ENCODE measurements around the gene CCDC152. TPM values are rescaled to one million over a fixed set of nuclear protein-coding genes. Genes with fewer than 3 reads are reported as not detected.

Gene CCDC152
- total RNA-seq, 4 donors from 2014 or later = 0.40 to 0.66 (median 0.47) TPM

DNA sequence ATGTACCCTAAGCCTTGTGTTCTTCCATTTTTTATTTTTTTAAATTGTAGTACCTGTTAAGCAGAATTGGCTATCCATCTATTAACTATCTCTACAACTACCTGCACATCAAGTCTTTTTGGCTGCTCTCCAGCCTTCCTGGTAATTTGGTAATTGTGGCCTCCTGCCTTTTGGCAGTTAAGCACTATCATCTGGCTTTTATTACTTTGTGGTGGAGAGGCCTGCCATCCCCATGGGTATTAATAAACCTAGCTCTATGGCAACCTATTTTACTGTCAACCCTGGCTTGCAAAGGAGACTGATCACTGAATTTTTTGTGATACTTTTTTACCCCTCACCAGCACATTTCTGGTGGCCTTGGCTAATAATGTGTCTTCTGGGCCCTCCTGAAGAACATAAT lies 34.5 kb downstream of the CCDC152 start:
- no peak for DNase-seq (ENCODE audit: extremely low spot score)
- TF ChIP-seq, protein P1, sequence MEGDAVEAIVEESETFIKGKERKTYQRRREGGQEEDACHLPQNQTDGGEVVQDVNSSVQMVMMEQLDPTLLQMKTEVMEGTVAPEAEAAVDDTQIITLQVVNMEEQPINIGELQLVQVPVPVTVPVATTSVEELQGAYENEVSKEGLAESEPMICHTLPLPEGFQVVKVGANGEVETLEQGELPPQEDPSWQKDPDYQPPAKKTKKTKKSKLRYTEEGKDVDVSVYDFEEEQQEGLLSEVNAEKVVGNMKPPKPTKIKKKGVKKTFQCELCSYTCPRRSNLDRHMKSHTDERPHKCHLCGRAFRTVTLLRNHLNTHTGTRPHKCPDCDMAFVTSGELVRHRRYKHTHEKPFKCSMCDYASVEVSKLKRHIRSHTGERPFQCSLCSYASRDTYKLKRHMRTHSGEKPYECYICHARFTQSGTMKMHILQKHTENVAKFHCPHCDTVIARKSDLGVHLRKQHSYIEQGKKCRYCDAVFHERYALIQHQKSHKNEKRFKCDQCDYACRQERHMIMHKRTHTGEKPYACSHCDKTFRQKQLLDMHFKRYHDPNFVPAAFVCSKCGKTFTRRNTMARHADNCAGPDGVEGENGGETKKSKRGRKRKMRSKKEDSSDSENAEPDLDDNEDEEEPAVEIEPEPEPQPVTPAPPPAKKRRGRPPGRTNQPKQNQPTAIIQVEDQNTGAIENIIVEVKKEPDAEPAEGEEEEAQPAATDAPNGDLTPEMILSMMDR (IDR thresholded peaks at IDR 0.05) = no peak
- no peak for TF ChIP-seq EP300 (IDR thresholded peaks at IDR 0.05)
- TF ChIP-seq POLR2A (IDR thresholded peaks at IDR 0.05; ENCODE audit: low read depth) = no peak
- no peak for TF ChIP-seq POLR2AphosphoS5 (IDR thresholded peaks at IDR 0.05)
- H3K27me3 ChIP-seq = no peaks in the 10 kb centered on the region
- H3K4me3 ChIP-seq = no peak overlapping the region
- intact Hi-C loops (cut with DNase I) = no loop called here
- H3K36me3 ChIP-seq = no peaks in the 10 kb centered on the region
- H3K4me1 ChIP-seq = no peaks in the 10 kb centered on the region
- no peak overlapping the region for H3K27ac ChIP-seq (replicated peaks in 1 of 4)
- H3K9me3 ChIP-seq = peaks cover 0 to 33% (median 16%) of the 10 kb centered on the region in 4 donors

DNA sequence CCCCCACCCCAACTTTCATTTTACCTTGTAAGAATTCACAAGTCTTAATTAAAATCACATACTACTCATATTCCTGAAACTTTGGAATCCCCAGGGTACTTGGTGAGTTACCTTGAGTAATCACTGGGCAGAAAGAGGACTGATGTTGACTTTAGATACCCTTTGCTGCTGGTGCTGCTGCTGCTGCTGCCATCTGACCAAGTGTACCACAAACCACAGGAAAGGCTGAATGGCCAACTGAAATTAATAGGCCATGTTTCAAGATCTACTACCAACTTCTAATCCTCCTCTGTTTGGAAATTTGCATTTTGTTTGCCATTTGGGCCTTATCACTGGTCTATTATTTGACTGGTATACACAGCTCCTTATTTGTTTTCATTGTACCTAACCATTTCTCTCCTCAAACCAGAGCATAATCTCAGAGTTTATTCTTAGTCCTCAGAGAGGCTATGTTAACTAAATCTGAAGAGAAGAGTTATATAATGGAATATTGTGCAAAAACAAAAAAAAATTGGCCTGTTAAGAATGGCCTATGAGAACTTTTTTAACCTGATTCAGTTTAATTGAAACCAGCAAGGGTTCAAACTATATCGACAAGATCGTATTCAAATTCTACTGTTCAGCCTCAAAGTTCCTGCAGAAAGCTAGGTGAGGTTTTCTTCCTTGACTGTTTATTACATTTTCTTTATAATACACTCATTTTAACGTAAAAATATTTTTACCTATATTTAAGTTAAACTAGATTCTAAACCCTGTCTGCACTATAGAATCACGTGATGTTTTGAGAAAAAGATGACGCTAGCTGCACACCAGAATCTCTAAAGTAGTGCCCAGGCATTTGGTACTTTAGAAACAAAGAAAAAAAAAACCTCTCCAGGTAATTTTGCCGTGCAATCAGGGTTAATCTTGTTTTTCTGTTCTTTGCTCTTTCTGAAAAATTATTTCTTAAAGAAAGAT lies 41.9 kb downstream of the CCDC152 start:
- Histone ChIP-seq H3K4me1 (no peaks in the 10 kb centered on the region), H3K36me3 (peaks cover 0 to 41% (median 20%) of the 10 kb centered on the region in 4 donors), H3K9me3 (peaks cover 0 to 8% (median 0%) of the 10 kb centered on the region in 4 donors), H3K27ac (replicated peaks in 1 of 4) (no peak overlapping the region), H3K4me3 (no peak overlapping the region), H3K27me3 (no peaks in the 10 kb centered on the region)
- TF ChIP-seq POLR2AphosphoS5 (IDR thresholded peaks at IDR 0.05) = no peak
- TF ChIP-seq, protein P1 (IDR thresholded peaks at IDR 0.05) = no peak
- TF ChIP-seq EP300 (IDR thresholded peaks at IDR 0.05) = no peak
- intact Hi-C loops (cut with DNase I) = no loop called here
- WGBS = 95% methylated on average over 6 of the region's 6 CpGs
- DNase-seq (ENCODE audit: extremely low spot score) = no peak

DNA sequence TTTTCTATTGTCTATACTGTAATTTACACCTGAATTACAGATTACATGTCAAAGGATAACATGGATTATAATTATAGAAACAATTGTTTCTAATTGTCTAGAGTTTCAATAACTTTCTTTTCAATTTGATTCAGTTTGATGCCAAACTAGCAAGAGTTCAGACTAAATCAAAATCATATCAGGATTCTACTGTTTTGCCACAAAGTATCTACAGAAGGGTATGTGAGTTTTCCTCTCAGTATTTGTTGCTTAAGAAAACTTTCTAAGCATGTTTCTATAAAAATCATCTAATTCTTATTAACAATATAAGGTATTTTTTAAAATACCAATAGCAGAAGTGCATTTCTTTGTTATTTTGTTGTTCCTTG lies 42.6 kb downstream of the CCDC152 start:
- Histone ChIP-seq H3K27me3 (no peaks in the 10 kb centered on the region), H3K4me1 (no peaks in the 10 kb centered on the region), H3K36me3 (peaks cover 0 to 47% (median 24%) of the 10 kb centered on the region in 4 donors), H3K9me3 (peaks cover 0 to 6% (median 0%) of the 10 kb centered on the region in 4 donors), H3K4me3 (no peak overlapping the region), H3K27ac (replicated peaks in 1 of 4) (no peak overlapping the region)
- TF ChIP-seq EP300 (IDR thresholded peaks at IDR 0.05) = no peak
- TF ChIP-seq POLR2AphosphoS5 (IDR thresholded peaks at IDR 0.05) = no peak
- TF ChIP-seq POLR2A (IDR thresholded peaks at IDR 0.05; ENCODE audit: low read depth) = no peak
- TF ChIP-seq, protein P1 (IDR thresholded peaks at IDR 0.05) = no peak
- DNase-seq (ENCODE audit: extremely low spot score) = no peak
- intact Hi-C loops (cut with DNase I) = no loop called here

DNA sequence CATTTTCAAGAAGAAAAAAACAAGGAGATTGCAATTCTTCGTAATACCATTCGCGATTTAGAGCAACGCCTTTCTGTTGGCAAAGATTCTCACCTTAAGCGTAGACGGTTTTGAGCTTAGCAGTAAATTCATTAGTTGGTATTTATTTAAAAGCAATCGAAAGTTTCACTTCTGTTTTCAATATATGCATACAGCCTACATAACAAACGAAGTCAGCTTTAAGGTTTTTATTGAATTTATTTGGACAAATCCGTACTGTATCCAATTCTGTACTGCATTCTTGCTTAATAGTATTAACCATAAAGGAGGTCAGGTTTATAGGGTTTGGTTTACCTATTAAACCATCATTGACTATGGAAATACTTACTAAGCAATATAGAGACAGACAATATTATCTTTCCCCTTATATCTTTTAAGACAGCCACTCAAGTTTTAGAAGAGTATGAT lies 43.1 kb downstream of the CCDC152 start:
- TF ChIP-seq EP300 (IDR thresholded peaks at IDR 0.05) (no peak), POLR2AphosphoS5 (IDR thresholded peaks at IDR 0.05) (no peak), POLR2A (IDR thresholded peaks at IDR 0.05; ENCODE audit: low read depth) (no peak)
- TF ChIP-seq, protein P1 (IDR thresholded peaks at IDR 0.05) = no peak
- H3K27me3 ChIP-seq = no peaks in the 10 kb centered on the region
- H3K27ac ChIP-seq (replicated peaks in 1 of 4) = no peak overlapping the region
- no peak for DNase-seq (ENCODE audit: extremely low spot score)
- WGBS = 93% methylated on average over 9 of the region's 9 CpGs
- H3K4me3 ChIP-seq = no peak overlapping the region
- peaks cover 0 to 4% (median 0%) of the 10 kb centered on the region in 4 donors for H3K9me3 ChIP-seq
- no peaks in the 10 kb centered on the region for H3K4me1 ChIP-seq
- peaks cover 0 to 52% (median 26%) of the 10 kb centered on the region in 4 donors for H3K36me3 ChIP-seq
- intact Hi-C loops (cut with DNase I) = no loop called here

Data from esophagus muscularis mucosa (tissue), 4 donors.